BLaER1 (cell line): ENCODE data around the gene TMC1.

Experiments
- H3K27ac ChIP-seq: shearing (Covaris generic); formaldehyde crosslinking; 2 replicates; pipeline ENCODE4 v1.8.1; 2022
- H3K27me3 ChIP-seq: shearing (Covaris generic); formaldehyde crosslinking; 2 replicates; pipeline ENCODE4 v1.8.1; 2022
- H3K36me3 ChIP-seq: shearing (Covaris generic); formaldehyde crosslinking; 2 replicates; pipeline ENCODE4 v1.8.1; 2022
- H3K4me1 ChIP-seq: shearing (Covaris generic); formaldehyde crosslinking; 2 replicates; pipeline ENCODE4 v1.8.1; 2022
- H3K4me2 ChIP-seq: shearing (Covaris generic); formaldehyde crosslinking; 2 replicates; pipeline ENCODE4 v1.8.1; 2022
- H3K4me3 ChIP-seq: shearing (Covaris generic); formaldehyde crosslinking; 2 replicates; pipeline ENCODE4 v1.8.1; 2022
- H3K9ac ChIP-seq: shearing (Covaris generic); formaldehyde crosslinking; 2 replicates; pipeline ENCODE4 v1.8.1; 2022
- H3K9me3 ChIP-seq: shearing (Covaris generic); formaldehyde crosslinking; 2 replicates; pipeline ENCODE4 v1.8.1; 2022
- H4K20me1 ChIP-seq: shearing (Covaris generic); formaldehyde crosslinking; 2 replicates; pipeline ENCODE4 v1.8.1; 2022
- Cebpa-rat ChIP-seq: shearing (Covaris generic); IDR thresholded peaks from 2 replicates; pipeline ENCODE4 v1.8.1; 2022

TMC1 gene

DNA sequence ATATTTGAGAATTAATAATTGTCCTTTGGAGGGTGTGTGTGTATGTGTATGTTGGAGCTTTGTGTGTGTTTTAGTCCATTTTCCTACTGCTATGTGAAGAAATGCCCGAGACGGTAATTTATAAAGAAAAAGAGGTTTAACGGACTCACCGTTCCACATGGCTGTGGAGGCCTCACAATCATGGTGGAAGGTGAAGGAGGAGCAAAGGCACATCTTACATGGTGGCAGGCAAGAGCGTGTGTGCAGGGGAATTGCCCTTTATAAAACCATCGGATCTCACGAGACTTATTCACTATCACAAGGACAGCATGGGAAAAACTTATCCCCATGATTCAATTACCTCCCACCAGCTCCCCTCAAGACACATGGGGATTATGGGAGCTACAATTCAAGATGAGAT lies 44.1 kb downstream of the TMC1 start:
- H3K4me3 ChIP-seq: no peak overlapping the region
- H3K9ac ChIP-seq: no peak overlapping the region
- no peak overlapping the region for H3K27ac ChIP-seq
- H4K20me1 ChIP-seq: no peaks in the 10 kb centered on the region
- no peaks in the 10 kb centered on the region for H3K4me1 ChIP-seq
- no peaks in the 10 kb centered on the region for H3K27me3 ChIP-seq
- H3K4me2 ChIP-seq: no peak overlapping the region
- no peaks in the 10 kb centered on the region for H3K36me3 ChIP-seq
- no peaks in the 10 kb centered on the region for H3K9me3 ChIP-seq
- no peak for TF ChIP-seq Cebpa-rat

- no peaks in the 10 kb centered on the region for H3K27me3 ChIP-seq
- TF ChIP-seq Cebpa-rat: no peak
- no peak overlapping the region for H3K4me3 ChIP-seq
- H3K4me2 ChIP-seq: no peak overlapping the region
- no peak overlapping the region for H3K9ac ChIP-seq
- no peaks in the 10 kb centered on the region for H3K36me3 ChIP-seq
- no peaks in the 10 kb centered on the region for H3K9me3 ChIP-seq
- H3K27ac ChIP-seq: no peak overlapping the region
- H4K20me1 ChIP-seq: no peaks in the 10 kb centered on the region
- H3K4me1 ChIP-seq: no peaks in the 10 kb centered on the region
These were observed 52.9 kb downstream of the TMC1 start for GRCh38 chr9:72574156-72574810.

GRCh38 chr9:72575666-72576065 lies 54.3 kb downstream of the TMC1 start:
- no peak overlapping the region for H3K4me2 ChIP-seq
- no peaks in the 10 kb centered on the region for H4K20me1 ChIP-seq
- no peaks in the 10 kb centered on the region for H3K36me3 ChIP-seq
- H3K4me3 ChIP-seq: no peak overlapping the region
- no peaks in the 10 kb centered on the region for H3K27me3 ChIP-seq
- no peak overlapping the region for H3K9ac ChIP-seq
- H3K4me1 ChIP-seq: no peaks in the 10 kb centered on the region
- H3K27ac ChIP-seq: no peak overlapping the region
- TF ChIP-seq Cebpa-rat: no peak
- no peaks in the 10 kb centered on the region for H3K9me3 ChIP-seq

DNA sequence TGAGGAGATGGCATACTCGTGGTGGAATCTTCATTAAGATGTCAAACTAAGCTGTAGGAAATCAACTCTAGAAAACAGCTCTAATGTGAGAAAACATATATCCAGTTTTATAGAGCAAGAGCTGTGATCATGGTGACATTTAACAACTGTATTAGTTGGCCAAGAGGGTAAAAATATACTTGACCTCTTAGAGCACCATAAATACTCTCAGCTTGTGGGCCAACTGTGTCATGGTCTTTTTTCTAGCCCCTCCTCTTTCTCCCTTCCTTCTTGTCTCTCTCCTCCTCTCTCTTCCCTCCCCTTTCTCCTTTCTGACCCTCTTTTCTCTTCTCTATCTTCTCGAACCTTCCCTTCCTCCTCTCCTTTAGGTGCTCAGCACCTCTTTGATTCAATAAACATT lies 54.7 kb downstream of the TMC1 start:
- Histone ChIP-seq H3K4me3 (no peak overlapping the region), H3K27ac (no peak overlapping the region), H3K36me3 (no peaks in the 10 kb centered on the region), H3K9me3 (no peaks in the 10 kb centered on the region), H3K27me3 (no peaks in the 10 kb centered on the region), H3K4me2 (no peak overlapping the region), H3K4me1 (no peaks in the 10 kb centered on the region), H3K9ac (no peak overlapping the region), H4K20me1 (no peaks in the 10 kb centered on the region)
- no peak for TF ChIP-seq Cebpa-rat

- no peaks in the 10 kb centered on the region for H4K20me1 ChIP-seq
- no peak overlapping the region for H3K9ac ChIP-seq
- H3K4me1 ChIP-seq: no peaks in the 10 kb centered on the region
- no peaks in the 10 kb centered on the region for H3K36me3 ChIP-seq
- no peak overlapping the region for H3K27ac ChIP-seq
- H3K9me3 ChIP-seq: no peaks in the 10 kb centered on the region
- H3K4me2 ChIP-seq: no peak overlapping the region
- no peaks in the 10 kb centered on the region for H3K27me3 ChIP-seq
- no peak overlapping the region for H3K4me3 ChIP-seq
- no peak for TF ChIP-seq Cebpa-rat
These were observed 55.9 kb downstream of the TMC1 start for GRCh38 chr9:72577212-72577753.

GRCh38 chr9:72579190-72579589 lies 57.8 kb downstream of the TMC1 start:
- Histone ChIP-seq H3K9me3 (no peaks in the 10 kb centered on the region), H3K4me1 (no peaks in the 10 kb centered on the region), H3K4me2 (no peak overlapping the region), H3K27me3 (no peaks in the 10 kb centered on the region), H4K20me1 (no peaks in the 10 kb centered on the region), H3K9ac (no peak overlapping the region), H3K36me3 (no peaks in the 10 kb centered on the region), H3K4me3 (no peak overlapping the region), H3K27ac (no peak overlapping the region)
- no peak for TF ChIP-seq Cebpa-rat

GRCh38 chr9:72579880-72580550 lies 58.6 kb downstream of the TMC1 start:
- Histone ChIP-seq H3K4me3 (no peak overlapping the region), H3K4me2 (no peak overlapping the region), H3K9ac (no peak overlapping the region), H3K9me3 (no peaks in the 10 kb centered on the region), H4K20me1 (no peaks in the 10 kb centered on the region), H3K4me1 (no peaks in the 10 kb centered on the region), H3K27me3 (no peaks in the 10 kb centered on the region), H3K27ac (no peak overlapping the region), H3K36me3 (no peaks in the 10 kb centered on the region)
- TF ChIP-seq Cebpa-rat: no peak

GRCh38 chr9:72581694-72582093 lies 60.3 kb downstream of the TMC1 start:
- no peak for TF ChIP-seq Cebpa-rat
- H3K27ac ChIP-seq: no peak overlapping the region
- H3K9ac ChIP-seq: no peak overlapping the region
- no peaks in the 10 kb centered on the region for H3K9me3 ChIP-seq
- no peaks in the 10 kb centered on the region for H3K4me1 ChIP-seq
- H3K36me3 ChIP-seq: no peaks in the 10 kb centered on the region
- H3K27me3 ChIP-seq: no peaks in the 10 kb centered on the region
- H3K4me2 ChIP-seq: no peak overlapping the region
- no peak overlapping the region for H3K4me3 ChIP-seq
- H4K20me1 ChIP-seq: no peaks in the 10 kb centered on the region

GRCh38 chr9:72583370-72583769 lies 62.0 kb downstream of the TMC1 start:
- no peak overlapping the region for H3K27ac ChIP-seq
- H4K20me1 ChIP-seq: no peaks in the 10 kb centered on the region
- no peaks in the 10 kb centered on the region for H3K36me3 ChIP-seq
- no peak overlapping the region for H3K4me2 ChIP-seq
- no peaks in the 10 kb centered on the region for H3K9me3 ChIP-seq
- H3K4me3 ChIP-seq: no peak overlapping the region
- no peak overlapping the region for H3K9ac ChIP-seq
- TF ChIP-seq Cebpa-rat: no peak
- H3K4me1 ChIP-seq: no peaks in the 10 kb centered on the region
- H3K27me3 ChIP-seq: no peaks in the 10 kb centered on the region

- no peak for TF ChIP-seq Cebpa-rat
- Histone ChIP-seq H3K4me1 (no peaks in the 10 kb centered on the region), H3K4me3 (no peak overlapping the region), H3K27ac (no peak overlapping the region), H3K36me3 (no peaks in the 10 kb centered on the region), H3K27me3 (no peaks in the 10 kb centered on the region), H3K9me3 (no peaks in the 10 kb centered on the region), H3K9ac (no peak overlapping the region), H4K20me1 (no peaks in the 10 kb centered on the region), H3K4me2 (no peak overlapping the region)
These were observed 65.2 kb downstream of the TMC1 start for GRCh38 chr9:72586388-72587130.
